K562 (cell line): ENCODE data around the gene MMP24. TPM values are rescaled to one million over a fixed set of nuclear protein-coding genes. Genes with fewer than 3 reads are reported as not detected.

Experiments
- BRCA1 ChIP-seq, 2 experiments: fragments of 450-650 bp in 1 of 2; sonication (generic) in 1 of 2; formaldehyde crosslinking in 1 of 2; IDR thresholded peaks; 2 replicates each; pipeline versions ENCODE4 v1.5.0 to v1.6.1; 2017 to 2020; ENCODE audit warnings: mild to moderate bottlenecking in 1 of 2, missing genetic modification reagents in 1 of 2
- CCAR2 ChIP-seq: fragments of 200-400 bp; formaldehyde crosslinking; IDR thresholded peaks from 2 replicates; pipeline ENCODE4 v1.6.1; 2017; ENCODE audit warnings: mild to moderate bottlenecking, low read depth, low read length
- CCNT2 ChIP-seq: IDR thresholded peaks from 2 replicates; pipeline ENCODE4 v1.6.1; 2011; ENCODE audit warnings: borderline replicate concordance, low read depth, mild to moderate bottlenecking, moderate library complexity, mixed read lengths, low read length; ENCODE audit not compliant: insufficient read length; ENCODE audit errors: extremely low read depth
- DACH1 ChIP-seq: fragments of 450-650 bp; IDR thresholded peaks from 2 replicates; pipeline ENCODE4 v1.6.1; 2018; ENCODE audit not compliant: partially characterized antibody
- E2F3 ChIP-seq: fragments of 250-450 bp; sonication (Bioruptor Pico); IDR thresholded peaks from 2 replicates; pipeline ENCODE4 v1.4.0; 2020; ENCODE audit warnings: mild to moderate bottlenecking
- PHB ChIP-seq: fragments of 250-450 bp; sonication (Bioruptor Pico); IDR thresholded peaks from 2 replicates; pipeline ENCODE4 v1.5.0; 2021
- PTTG1 ChIP-seq: fragments of 450-650 bp; IDR thresholded peaks from 2 replicates; pipeline ENCODE4 v1.6.1; 2016; ENCODE audit warnings: low read depth, mild to moderate bottlenecking, missing genetic modification characterization, missing compliant biosample characterization
- RAD21 ChIP-seq, 2 experiments: fragments of 250-450 bp in 1 of 2; fragments of 450-650 bp in 1 of 2; sonication (Bioruptor Pico) in 1 of 2; formaldehyde crosslinking in 1 of 2; IDR thresholded peaks in 1 of 2; conservative IDR thresholded peaks in 1 of 2; 2 replicates each; pipeline versions ENCODE4 v1.4.0 to v1.8.0; 2020 to 2022; ENCODE audit warnings: mild to moderate bottlenecking in 2 of 2, moderate library complexity in 1 of 2
- RBM34 ChIP-seq: fragments of 200-400 bp; formaldehyde crosslinking; IDR thresholded peaks from 2 replicates; pipeline ENCODE4 v1.6.1; 2018; ENCODE audit warnings: low read length, borderline replicate concordance; ENCODE audit not compliant: insufficient read depth
- TEAD2 ChIP-seq: fragments of 450-650 bp; IDR thresholded peaks from 2 replicates; pipeline ENCODE4 v1.6.1; 2016; ENCODE audit warnings: missing genetic modification characterization, control low read depth, missing compliant biosample characterization
- ZNF699 ChIP-seq: fragments of 250-450 bp; sonication (Bioruptor Pico); IDR thresholded peaks from 2 replicates; pipeline ENCODE4 v1.8.0; 2021; ENCODE audit warnings: mild to moderate bottlenecking, moderate library complexity; ENCODE audit not compliant: insufficient replicate concordance
- ZNF764 ChIP-seq: fragments of 250-450 bp; sonication (Bioruptor Pico); IDR thresholded peaks from 2 replicates; pipeline ENCODE4 v1.4.0; 2020; ENCODE audit warnings: low read depth, mild to moderate bottlenecking, moderate library complexity
- polyA plus RNA-seq, 8 experiments: library from polyadenylated mRNA; depleted of rRNA in 4 of 8; stranded (reverse) in 5 of 8; unstranded in 3 of 8; fragments of >200 nt; fragmentation: Nextera tagmentation in 2 of 8; fragmentation: Illumina TruSeq in 1 of 8; extraction: Ambion mirVana in 2 of 8; extraction: Trizol in 1 of 8; gene quantifications; 2 replicates each; pipeline versions ENCODE4 v1.2.1 to v1.2.3, GENCODE V29; 2011 to 2014; ENCODE audit warnings: inconsistent platforms in 1 of 8, missing spikeins in 1 of 8
- total RNA-seq, 7 experiments: library from RNA; depleted of rRNA in 6 of 7; stranded (reverse); fragments of >200 nt in 6 of 7; fragmentation: Illumina TruSeq in 2 of 7; extraction: Trizol in 2 of 7; gene quantifications; 2 replicates each; pipeline versions ENCODE4 v1.2.1 to v1.2.3, GENCODE V29; 2011 to 2021; ENCODE audit warnings: low replicate concordance in 1 of 7
- TF ChIP-seq, protein P1 (sequence below): fragments of 450-650 bp; IDR thresholded peaks from 2 replicates; pipeline ENCODE4 v1.6.1; 2016; ENCODE audit warnings: mild to moderate bottlenecking, moderate library complexity
- TF ChIP-seq, protein P2 (sequence below): fragments of 450-650 bp; IDR thresholded peaks from 2 replicates; pipeline ENCODE4 v1.6.1; 2018; ENCODE audit warnings: mild to moderate bottlenecking, low read depth; ENCODE audit not compliant: partially characterized antibody

MMP24 gene
- total and polyA plus RNA-seq, 9 of the 15 experiments (the other 6 are each of a cell fraction or from before 2014, with no cell fraction given) = 0.03 to 0.07 (median 0.03) TPM; not detected in 6

DNA sequence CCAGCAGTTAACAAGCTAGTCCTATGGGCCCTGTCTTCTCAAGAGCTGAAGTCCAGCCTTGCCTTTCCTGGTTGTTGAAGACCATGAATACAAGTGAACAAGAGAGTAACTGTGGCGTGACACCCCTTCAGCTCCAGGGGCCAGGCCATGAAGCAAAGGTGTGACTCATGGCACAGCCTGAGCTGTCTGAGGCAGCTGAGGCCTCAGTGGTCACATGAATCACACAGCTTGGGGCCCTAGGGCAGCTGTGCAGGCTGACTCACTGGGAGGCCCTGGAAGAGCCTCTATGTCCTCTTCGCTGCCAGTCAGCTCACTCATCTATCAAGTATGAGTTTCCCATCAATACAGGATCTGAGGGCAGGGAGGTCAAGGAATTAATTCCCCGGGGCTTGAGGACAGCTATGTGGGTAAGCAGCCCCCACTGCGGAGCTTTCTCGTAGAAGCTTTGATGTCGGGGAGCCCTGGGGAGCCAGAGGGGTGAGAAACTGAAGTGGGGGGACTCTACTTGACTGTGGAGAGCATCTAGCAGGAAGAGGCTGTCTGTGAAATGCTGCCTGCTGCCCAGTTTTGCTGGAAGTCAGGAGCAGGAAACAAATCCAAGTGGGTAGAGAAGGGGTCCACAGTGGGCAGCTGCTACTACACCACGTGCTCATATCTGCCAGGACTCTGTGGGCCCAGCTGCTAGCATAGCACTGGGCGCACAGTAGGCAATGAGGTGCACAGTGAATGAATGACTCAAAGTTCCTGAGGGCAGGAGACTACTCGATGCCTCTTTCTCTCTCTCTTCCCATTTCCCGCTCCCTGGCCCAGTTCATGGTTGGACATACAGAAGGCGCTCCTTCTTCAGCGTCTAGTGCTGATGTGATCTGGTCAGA is 79.4 kb downstream of the MMP24 start (continued):
- TF ChIP-seq, protein P1, sequence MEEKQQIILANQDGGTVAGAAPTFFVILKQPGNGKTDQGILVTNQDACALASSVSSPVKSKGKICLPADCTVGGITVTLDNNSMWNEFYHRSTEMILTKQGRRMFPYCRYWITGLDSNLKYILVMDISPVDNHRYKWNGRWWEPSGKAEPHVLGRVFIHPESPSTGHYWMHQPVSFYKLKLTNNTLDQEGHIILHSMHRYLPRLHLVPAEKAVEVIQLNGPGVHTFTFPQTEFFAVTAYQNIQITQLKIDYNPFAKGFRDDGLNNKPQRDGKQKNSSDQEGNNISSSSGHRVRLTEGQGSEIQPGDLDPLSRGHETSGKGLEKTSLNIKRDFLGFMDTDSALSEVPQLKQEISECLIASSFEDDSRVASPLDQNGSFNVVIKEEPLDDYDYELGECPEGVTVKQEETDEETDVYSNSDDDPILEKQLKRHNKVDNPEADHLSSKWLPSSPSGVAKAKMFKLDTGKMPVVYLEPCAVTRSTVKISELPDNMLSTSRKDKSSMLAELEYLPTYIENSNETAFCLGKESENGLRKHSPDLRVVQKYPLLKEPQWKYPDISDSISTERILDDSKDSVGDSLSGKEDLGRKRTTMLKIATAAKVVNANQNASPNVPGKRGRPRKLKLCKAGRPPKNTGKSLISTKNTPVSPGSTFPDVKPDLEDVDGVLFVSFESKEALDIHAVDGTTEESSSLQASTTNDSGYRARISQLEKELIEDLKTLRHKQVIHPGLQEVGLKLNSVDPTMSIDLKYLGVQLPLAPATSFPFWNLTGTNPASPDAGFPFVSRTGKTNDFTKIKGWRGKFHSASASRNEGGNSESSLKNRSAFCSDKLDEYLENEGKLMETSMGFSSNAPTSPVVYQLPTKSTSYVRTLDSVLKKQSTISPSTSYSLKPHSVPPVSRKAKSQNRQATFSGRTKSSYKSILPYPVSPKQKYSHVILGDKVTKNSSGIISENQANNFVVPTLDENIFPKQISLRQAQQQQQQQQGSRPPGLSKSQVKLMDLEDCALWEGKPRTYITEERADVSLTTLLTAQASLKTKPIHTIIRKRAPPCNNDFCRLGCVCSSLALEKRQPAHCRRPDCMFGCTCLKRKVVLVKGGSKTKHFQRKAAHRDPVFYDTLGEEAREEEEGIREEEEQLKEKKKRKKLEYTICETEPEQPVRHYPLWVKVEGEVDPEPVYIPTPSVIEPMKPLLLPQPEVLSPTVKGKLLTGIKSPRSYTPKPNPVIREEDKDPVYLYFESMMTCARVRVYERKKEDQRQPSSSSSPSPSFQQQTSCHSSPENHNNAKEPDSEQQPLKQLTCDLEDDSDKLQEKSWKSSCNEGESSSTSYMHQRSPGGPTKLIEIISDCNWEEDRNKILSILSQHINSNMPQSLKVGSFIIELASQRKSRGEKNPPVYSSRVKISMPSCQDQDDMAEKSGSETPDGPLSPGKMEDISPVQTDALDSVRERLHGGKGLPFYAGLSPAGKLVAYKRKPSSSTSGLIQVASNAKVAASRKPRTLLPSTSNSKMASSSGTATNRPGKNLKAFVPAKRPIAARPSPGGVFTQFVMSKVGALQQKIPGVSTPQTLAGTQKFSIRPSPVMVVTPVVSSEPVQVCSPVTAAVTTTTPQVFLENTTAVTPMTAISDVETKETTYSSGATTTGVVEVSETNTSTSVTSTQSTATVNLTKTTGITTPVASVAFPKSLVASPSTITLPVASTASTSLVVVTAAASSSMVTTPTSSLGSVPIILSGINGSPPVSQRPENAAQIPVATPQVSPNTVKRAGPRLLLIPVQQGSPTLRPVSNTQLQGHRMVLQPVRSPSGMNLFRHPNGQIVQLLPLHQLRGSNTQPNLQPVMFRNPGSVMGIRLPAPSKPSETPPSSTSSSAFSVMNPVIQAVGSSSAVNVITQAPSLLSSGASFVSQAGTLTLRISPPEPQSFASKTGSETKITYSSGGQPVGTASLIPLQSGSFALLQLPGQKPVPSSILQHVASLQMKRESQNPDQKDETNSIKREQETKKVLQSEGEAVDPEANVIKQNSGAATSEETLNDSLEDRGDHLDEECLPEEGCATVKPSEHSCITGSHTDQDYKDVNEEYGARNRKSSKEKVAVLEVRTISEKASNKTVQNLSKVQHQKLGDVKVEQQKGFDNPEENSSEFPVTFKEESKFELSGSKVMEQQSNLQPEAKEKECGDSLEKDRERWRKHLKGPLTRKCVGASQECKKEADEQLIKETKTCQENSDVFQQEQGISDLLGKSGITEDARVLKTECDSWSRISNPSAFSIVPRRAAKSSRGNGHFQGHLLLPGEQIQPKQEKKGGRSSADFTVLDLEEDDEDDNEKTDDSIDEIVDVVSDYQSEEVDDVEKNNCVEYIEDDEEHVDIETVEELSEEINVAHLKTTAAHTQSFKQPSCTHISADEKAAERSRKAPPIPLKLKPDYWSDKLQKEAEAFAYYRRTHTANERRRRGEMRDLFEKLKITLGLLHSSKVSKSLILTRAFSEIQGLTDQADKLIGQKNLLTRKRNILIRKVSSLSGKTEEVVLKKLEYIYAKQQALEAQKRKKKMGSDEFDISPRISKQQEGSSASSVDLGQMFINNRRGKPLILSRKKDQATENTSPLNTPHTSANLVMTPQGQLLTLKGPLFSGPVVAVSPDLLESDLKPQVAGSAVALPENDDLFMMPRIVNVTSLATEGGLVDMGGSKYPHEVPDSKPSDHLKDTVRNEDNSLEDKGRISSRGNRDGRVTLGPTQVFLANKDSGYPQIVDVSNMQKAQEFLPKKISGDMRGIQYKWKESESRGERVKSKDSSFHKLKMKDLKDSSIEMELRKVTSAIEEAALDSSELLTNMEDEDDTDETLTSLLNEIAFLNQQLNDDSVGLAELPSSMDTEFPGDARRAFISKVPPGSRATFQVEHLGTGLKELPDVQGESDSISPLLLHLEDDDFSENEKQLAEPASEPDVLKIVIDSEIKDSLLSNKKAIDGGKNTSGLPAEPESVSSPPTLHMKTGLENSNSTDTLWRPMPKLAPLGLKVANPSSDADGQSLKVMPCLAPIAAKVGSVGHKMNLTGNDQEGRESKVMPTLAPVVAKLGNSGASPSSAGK = peak; percentile 76
- TF ChIP-seq ZNF764 (no peak), RBM34 (no peak), PTTG1 (no peak), DACH1 (peak; percentile 40), E2F3 (no peak), BRCA1 (IDR thresholded peaks at IDR 0.05) (no peak), BRCA1 (CRISPR knock-in tag; IDR thresholded peaks at IDR 0.05) (no peak), ZNF699 (CRISPR knock-in tag) (no peak), CCAR2 (no peak), RAD21 (CRISPR knock-in tag; conservative IDR thresholded peaks at IDR 0.05 in 1 of 2, IDR thresholded peaks at IDR 0.05 in 1 of 2) (no peak), PHB (CRISPR knock-in tag) (no peak), TEAD2 (tag) (no peak), CCNT2 (no peak)
- TF ChIP-seq, protein P2, sequence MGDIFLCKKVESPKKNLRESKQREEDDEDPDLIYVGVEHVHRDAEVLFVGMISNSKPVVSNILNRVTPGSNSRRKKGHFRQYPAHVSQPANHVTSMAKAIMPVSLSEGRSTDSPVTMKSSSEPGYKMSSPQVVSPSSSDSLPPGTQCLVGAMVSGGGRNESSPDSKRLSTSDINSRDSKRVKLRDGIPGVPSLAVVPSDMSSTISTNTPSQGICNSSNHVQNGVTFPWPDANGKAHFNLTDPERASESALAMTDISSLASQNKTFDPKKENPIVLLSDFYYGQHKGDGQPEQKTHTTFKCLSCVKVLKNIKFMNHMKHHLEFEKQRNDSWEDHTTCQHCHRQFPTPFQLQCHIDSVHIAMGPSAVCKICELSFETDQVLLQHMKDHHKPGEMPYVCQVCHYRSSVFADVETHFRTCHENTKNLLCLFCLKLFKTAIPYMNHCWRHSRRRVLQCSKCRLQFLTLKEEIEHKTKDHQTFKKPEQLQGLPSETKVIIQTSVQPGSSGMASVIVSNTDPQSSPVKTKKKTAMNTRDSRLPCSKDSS = no peak
